ENCODE measurements around the gene AP5S1. TPM values are rescaled to one million over a fixed set of nuclear protein-coding genes. Genes with fewer than 3 reads are reported as not detected.

Gene AP5S1
- polyA plus RNA-seq, 3 donors = 6.6 to 10.8 (median 8.6) TPM

- intact Hi-C loops (cut with micrococcal nuclease) = no loop called here
- H4K20me1 ChIP-seq (ENCODE audit: insufficient read depth, low read length) = no peaks in the 10 kb centered on the region
- peaks cover 0 to 4% (median 0%) of the 10 kb centered on the region in 3 donors for H3K27me3 Mint-ChIP-seq (ENCODE audit: low read depth in 3 of 3)
- 94% methylated on average over 14 of the region's 14 CpGs for WGBS (ENCODE audit: insufficient coverage)
- H3K79me2 ChIP-seq (ENCODE audit: insufficient read depth, low read length) = peaks cover 25% of the 10 kb centered on the region
- no peak overlapping the region for H2AFZ ChIP-seq (ENCODE audit: insufficient read depth, low read depth, low read length, poor library complexity, severe bottlenecking)
- no peak overlapping the region for H3K4me3 Mint-ChIP-seq
- peaks cover 0 to 2% (median 0%) of the 10 kb centered on the region in 7 donors for H3K9me3 Mint-ChIP-seq
- H3K9me3 ChIP-seq (replicated peaks in 1 of 2; ENCODE audit: control insufficient read depth in 1 of 2, insufficient read depth in 1 of 2, low read length in 2 of 2) = no peaks in the 10 kb centered on the region
- H3K4me1 ChIP-seq (ENCODE audit: control insufficient read depth in 1 of 2, insufficient read depth in 2 of 2, low read length in 2 of 2) = peaks cover 64 to 79% of the 10 kb centered on the region in 2 donors
- no peaks in the 10 kb centered on the region for H3K27me3 ChIP-seq (ENCODE audit: control insufficient read depth in 2 of 2, insufficient read depth in 2 of 2, low read length in 2 of 2)
- no peak overlapping the region for H3K4me2 ChIP-seq (replicated peaks; ENCODE audit: extremely low read depth, low read length, poor library complexity, severe bottlenecking)
- H3K4me3 ChIP-seq (replicated peaks in 1 of 3; ENCODE audit: low read depth in 2 of 3, low read length in 3 of 3) = no peak overlapping the region
- H3K4me1 Mint-ChIP-seq = peaks cover 70% of the 10 kb centered on the region
- DNase-seq = no peak
- no peak overlapping the region for H3K9ac ChIP-seq (ENCODE audit: insufficient read depth, low read length, poor library complexity, severe bottlenecking)
- peaks cover 10 to 58% of the 10 kb centered on the region in 2 donors for H3K36me3 ChIP-seq (replicated peaks in 1 of 2; ENCODE audit: control insufficient read depth in 1 of 2, insufficient read depth in 2 of 2, low read length in 2 of 2)
- H3K27ac ChIP-seq (ENCODE audit: low read depth in 1 of 2, low read length in 2 of 2) = peak overlapping the region in 1 of 2 donors; percentile 76
- TF ChIP-seq CTCF (IDR thresholded peaks at IDR 0.05) = no peak
- H3K36me3 Mint-ChIP-seq = peaks cover 36 to 53% of the 10 kb centered on the region in 2 donors
- peak overlapping the region in 4 of 7 donors; percentile 66 to 88 (median 84) for H3K27ac Mint-ChIP-seq
These were observed 17.1 kb upstream of the AP5S1 start for GRCh38 chr20:3803289-3803688.

- Histone ChIP-seq H3K27ac (ENCODE audit: low read depth in 1 of 2, low read length in 2 of 2) (peak overlapping the region; percentile 45 to 76), H4K20me1 (ENCODE audit: insufficient read depth, low read length) (no peaks in the 10 kb centered on the region), H3K9ac (ENCODE audit: insufficient read depth, low read length, poor library complexity, severe bottlenecking) (no peak overlapping the region), H2AFZ (ENCODE audit: insufficient read depth, low read depth, low read length, poor library complexity, severe bottlenecking) (no peak overlapping the region), H3K9me3 (replicated peaks in 1 of 2; ENCODE audit: control insufficient read depth in 1 of 2, insufficient read depth in 1 of 2, low read length in 2 of 2) (no peaks in the 10 kb centered on the region), H3K36me3 (replicated peaks in 1 of 2; ENCODE audit: control insufficient read depth in 1 of 2, insufficient read depth in 2 of 2, low read length in 2 of 2) (peaks cover 10 to 52% of the 10 kb centered on the region in 2 donors), H3K79me2 (ENCODE audit: insufficient read depth, low read length) (peaks cover 19% of the 10 kb centered on the region), H3K4me3 (replicated peaks in 1 of 3; ENCODE audit: low read depth in 2 of 3, low read length in 3 of 3) (peak overlapping the region in 1 of 3 experiments; percentile 4), H3K4me2 (replicated peaks; ENCODE audit: extremely low read depth, low read length, poor library complexity, severe bottlenecking) (peak overlapping the region; percentile 40), H3K4me1 (ENCODE audit: control insufficient read depth in 1 of 2, insufficient read depth in 2 of 2, low read length in 2 of 2) (peaks cover 67 to 79% of the 10 kb centered on the region in 2 donors), H3K27me3 (ENCODE audit: control insufficient read depth in 2 of 2, insufficient read depth in 2 of 2, low read length in 2 of 2) (no peaks in the 10 kb centered on the region)
- Mint-ChIP-seq H3K27me3 (ENCODE audit: low read depth in 3 of 3) (peaks cover 0 to 3% (median 0%) of the 10 kb centered on the region in 3 donors), H3K4me3 (peak overlapping the region in 1 of 2 donors; percentile 79), H3K27ac (peak overlapping the region; percentile 60 to 91 (median 86)), H3K9me3 (peaks cover 0 to 2% (median 0%) of the 10 kb centered on the region in 7 donors), H3K4me1 (peaks cover 66% of the 10 kb centered on the region), H3K36me3 (peaks cover 36 to 47% of the 10 kb centered on the region in 2 donors)
- 69% methylated on average over 6 of the region's 6 CpGs for WGBS (ENCODE audit: insufficient coverage)
- TF ChIP-seq CTCF (IDR thresholded peaks at IDR 0.05) = no peak
- DNase-seq = no peak
- intact Hi-C loops (cut with micrococcal nuclease) = no loop called here
These were observed 16.5 kb upstream of the AP5S1 start for GRCh38 chr20:3803854-3804253.

Data from CD14-positive monocyte (primary cell).